Endothelial cell of umbilical vein (primary cell): ENCODE results near the gene XXYLT1. TPM values are rescaled to one million over a fixed set of nuclear protein-coding genes. Genes with fewer than 3 reads are reported as not detected.

ENCODE experiments used
- BruUV-seq: library from RNA; stranded (reverse); fragments of 400-500 nt; replicated peaks from 2 replicates; lab custom pipeline; 2021; lab: Mats Ljungman, UMichigan
- CTCF ChIA-PET: fragments of 300-600, 350-600 bp; sonication (Branson Sonifier 250); formaldehyde crosslinking; loops from one replicate; lab custom pipeline; 2021; ENCODE audit warnings: antibody characterized with exemption, inconsistent platforms; lab: Charles Lee
- POLR2A ChIA-PET: fragments of 300-600, 350-600 bp; sonication (Branson Sonifier 250); formaldehyde crosslinking; loops from one replicate; lab custom pipeline; 2021; ENCODE audit warnings: antibody characterized with exemption, inconsistent platforms; lab: Charles Lee
- DNase-seq: peaks from one replicate; pipeline ENCODE4 v3.0.0-alpha.2; 2011; ENCODE audit warnings: low read depth, low spot score
- FAIRE-seq: peaks from 2 replicates; lab custom pipeline; 2011; peaks lifted over from hg19 to GRCh38; lab: Jason Lieb, UNC
- H2AFZ ChIP-seq: 2 replicates; pipeline ENCODE4 v1.6.0; 2012; ENCODE audit warnings: low read depth, low read length, control low read depth, inconsistent platforms
- H3K27ac ChIP-seq: 2 replicates; pipeline ENCODE4 v1.5.1; 2011; ENCODE audit warnings: low read depth, mild to moderate bottlenecking, control low read depth, low read length, moderate library complexity; ENCODE audit not compliant: insufficient read depth
- H3K27me3 ChIP-seq, 2 experiments: 2 replicates each; pipeline versions ENCODE4 v1.6.0 to v1.6.1; 2011; ENCODE audit warnings: low read length in 2 of 2, mixed read lengths in 1 of 2; ENCODE audit not compliant: control insufficient read depth in 2 of 2, insufficient read depth in 2 of 2
- H3K36me3 ChIP-seq, 2 experiments: 2 replicates in 1 of 2; 3 replicates in 1 of 2; pipeline ENCODE4 v1.5.1; 2011; ENCODE audit warnings: low read length in 2 of 2, mild to moderate bottlenecking in 1 of 2, moderate library complexity in 1 of 2; ENCODE audit not compliant: control insufficient read depth in 2 of 2, insufficient read depth in 2 of 2; ENCODE audit errors: extremely low read depth in 1 of 2
- H3K4me1 ChIP-seq: 3 replicates; pipeline ENCODE4 v1.5.1; 2011; ENCODE audit warnings: mild to moderate bottlenecking, low read length; ENCODE audit not compliant: control insufficient read depth, insufficient read depth; ENCODE audit errors: extremely low read depth
- H3K4me2 ChIP-seq: 2 replicates; pipeline ENCODE4 v1.6.1; 2011; ENCODE audit warnings: low read length, control low read depth, mixed read lengths; ENCODE audit not compliant: insufficient read depth
- H3K4me3 ChIP-seq, 3 experiments: fragments of 200-600 bp in 1 of 3; sonication (generic), shearing (Covaris generic) in 1 of 3; replicated peaks in 1 of 3; 2 replicates each; pipeline ENCODE4 v1.5.1; 2011 to 2016; ENCODE audit warnings: control low read depth in 3 of 3, low read length in 3 of 3, mild to moderate bottlenecking in 2 of 3, inconsistent platforms in 1 of 3, low read depth in 1 of 3, moderate library complexity in 1 of 3; ENCODE audit not compliant: insufficient read depth in 1 of 3
- H3K79me2 ChIP-seq: 2 replicates; pipeline ENCODE4 v1.6.0; 2012; ENCODE audit warnings: low read length, inconsistent platforms; ENCODE audit not compliant: control insufficient read depth, insufficient read depth
- H3K9ac ChIP-seq: replicated peaks from 2 replicates; pipeline ENCODE3; 2011; ENCODE audit warnings: low read length, control low read depth; ENCODE audit not compliant: insufficient read depth; ENCODE audit errors: extremely low read depth
- H3K9me1 ChIP-seq: replicated peaks from 3 replicates; pipeline ENCODE4 v1.6.0; 2011; ENCODE audit warnings: mild to moderate bottlenecking, low read length; ENCODE audit not compliant: control insufficient read depth, insufficient read depth; ENCODE audit errors: extremely low read depth
- H3K9me3 ChIP-seq: replicated peaks from 2 replicates; pipeline ENCODE4 v1.5.1; 2012; ENCODE audit warnings: low read length, inconsistent platforms; ENCODE audit not compliant: control insufficient read depth, insufficient read depth
- H4K20me1 ChIP-seq: replicated peaks from 2 replicates; pipeline ENCODE3; 2011; ENCODE audit warnings: mild to moderate bottlenecking, low read length; ENCODE audit not compliant: control insufficient read depth, insufficient read depth; ENCODE audit errors: extremely low read depth
- GATA2 ChIP-seq: IDR thresholded peaks from 2 replicates; pipeline ENCODE4 v1.7.0; 2011; ENCODE audit warnings: low read depth, mild to moderate bottlenecking, moderate library complexity, mixed read lengths, low read length; ENCODE audit not compliant: insufficient read length, insufficient read depth
- POLR2AphosphoS5 ChIP-seq: IDR thresholded peaks from 2 replicates; pipeline ENCODE4 v1.6.1; 2012; ENCODE audit warnings: low read depth, mild to moderate bottlenecking, control low read depth, low read length, moderate library complexity; ENCODE audit not compliant: insufficient read depth
- dilution Hi-C: fragments of 300-500 bp; cut with MboI; formaldehyde crosslinking; loops from one replicate; pipeline ENCODE4 v1.15.0; 2019; ENCODE audit warnings: low sequenced_read_pairs; ENCODE audit not compliant: extremely low pct_ligation_motif_present
- intact Hi-C: fragments of 100-400 bp; cut with micrococcal nuclease; formaldehyde crosslinking; loops from one replicate; pipeline ENCODE4 v1.10.0; 2022
- polyA plus RNA-seq, 4 experiments: library from polyadenylated mRNA; depleted of rRNA in 3 of 4; stranded (reverse) in 3 of 4; unstranded in 1 of 4; fragments of >200 nt; gene quantifications; 2 replicates each; pipeline versions ENCODE4 v1.2.1 to v1.2.3, GENCODE V29; 2011 to 2012; ENCODE audit warnings: missing spikeins in 1 of 4
- total RNA-seq: library from RNA; stranded (reverse); gene quantifications from 2 replicates; pipeline ENCODE4 v1.2.3, GENCODE V29; 2021
- TF ChIP-seq, protein P1 (sequence below), 2 donors: IDR thresholded peaks; 1 replicate in 1 of 2; 2 replicates in 1 of 2; pipeline ENCODE4 v1.5.1; 2011; ENCODE audit warnings: low read length in 2 of 2, mild to moderate bottlenecking in 2 of 2, moderate library complexity in 2 of 2, control low read depth in 1 of 2, inconsistent platforms in 1 of 2, low read depth in 1 of 2; ENCODE audit not compliant: insufficient read depth in 1 of 2; ENCODE audit errors: extremely low read depth in 1 of 2

The XXYLT1 gene
- total and polyA plus RNA-seq, 2 donors (not counting 3 experiments of a cell fraction or from before 2014, with no cell fraction given) = 54.4 to 78.1 TPM

DNA sequence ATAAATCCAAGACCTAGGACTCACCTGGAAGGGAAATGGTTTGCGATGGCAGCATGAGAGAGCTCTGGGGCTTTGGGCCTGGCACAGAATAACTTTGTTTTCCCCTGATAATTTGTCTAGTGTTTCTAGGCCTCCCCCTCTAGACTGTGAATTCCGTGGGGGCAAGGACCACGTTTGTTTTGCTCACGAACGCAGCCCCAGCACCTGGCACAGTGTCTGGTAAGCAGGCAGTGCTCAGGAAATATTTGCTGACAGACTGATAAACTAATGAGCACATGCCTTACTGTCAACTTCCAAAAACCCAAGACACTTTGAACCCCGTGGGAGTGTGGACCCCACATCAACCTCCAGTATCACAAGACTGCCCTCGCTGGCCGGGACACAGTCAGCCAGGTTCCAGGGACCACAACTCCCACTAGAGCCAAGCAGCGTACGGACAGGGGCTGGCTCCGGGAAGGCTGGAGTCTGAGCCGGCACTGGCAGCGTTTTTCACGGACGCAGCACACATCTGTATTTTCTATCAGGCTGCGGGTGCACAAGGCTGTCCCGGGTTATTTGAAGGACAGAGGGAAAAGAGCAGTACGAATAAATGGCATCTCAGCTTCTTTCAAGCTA, 146.5 kb downstream of the XXYLT1 start:
- Histone ChIP-seq H3K79me2 (no peaks in the 10 kb centered on the region), H3K27me3 (no peaks in the 10 kb centered on the region), H3K9me1 (no peaks in the 10 kb centered on the region), H3K36me3 (no peaks in the 10 kb centered on the region), H3K9ac (peak overlapping the region; percentile 32), H2AFZ (no peak overlapping the region), H3K4me2 (no peak overlapping the region), H3K4me1 (peaks cover 43% of the 10 kb centered on the region), H3K4me3 (no peak overlapping the region), H3K9me3 (no peaks in the 10 kb centered on the region), H4K20me1 (no peaks in the 10 kb centered on the region), H3K27ac (peak overlapping the region; percentile 60)
- BruUV-seq = no TSS peak
- peak; percentile 59 for FAIRE-seq
- DNase-seq = peak; percentile 82
- dilution Hi-C loops (loop anchor here (25.0 kb wide), 1 partner anchor 437 kb away; the partner anchor contains the start of gene FAM43A), intact Hi-C loops (no loop called here)
- TF ChIP-seq GATA2 = no peak
- TF ChIP-seq POLR2AphosphoS5 = peak; percentile 16
- POLR2A ChIA-PET = no interaction called here
- CTCF ChIA-PET = interaction anchor here (0.9 to 1.9 kb wide), 2 partner anchors 31 to 442 kb away, joined by 3 to 9 read pairs; no protein-coding TSS in a partner anchor

DNA sequence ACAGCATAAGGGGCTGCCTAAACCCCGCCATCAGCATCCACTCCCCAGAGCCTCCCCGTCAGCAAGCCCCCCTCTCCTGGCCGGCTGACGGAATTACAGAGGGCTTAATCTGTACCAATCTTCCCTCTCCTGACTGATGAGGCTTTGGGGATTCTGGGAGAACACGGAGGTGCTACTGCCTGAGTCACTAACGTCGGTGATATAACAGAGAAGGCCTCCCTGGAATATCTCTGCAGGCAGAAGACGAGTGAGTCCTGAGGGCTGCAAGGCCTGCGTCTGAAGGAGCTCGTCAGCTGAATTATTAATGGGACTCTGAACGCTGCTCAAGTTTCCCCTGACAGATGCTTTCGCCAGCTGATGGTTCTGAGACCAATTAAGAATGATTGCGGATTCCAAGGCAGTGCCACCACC, 147.7 kb downstream of the XXYLT1 start:
- no peaks in the 10 kb centered on the region for H3K79me2 ChIP-seq
- H3K9ac ChIP-seq = no peak overlapping the region
- DNase-seq (no peak), FAIRE-seq (no peak)
- CTCF ChIA-PET = interaction anchor here (0.9 to 1.9 kb wide), 4 partner anchors 13 to 452 kb away, joined by 3 to 9 read pairs (median 4); partner anchors contain the start of gene LSG1
- POLR2A ChIA-PET = interaction anchor here (0.6 kb wide), 1 partner anchor 27 kb away, joined by 3 read pairs; no protein-coding TSS in a partner anchor
- dilution Hi-C loops = loop anchor here (25.0 kb wide), 1 partner anchor 436 kb away; the partner anchor contains the start of gene FAM43A
- no peaks in the 10 kb centered on the region for H3K36me3 ChIP-seq
- H3K9me1 ChIP-seq = no peaks in the 10 kb centered on the region
- no peak overlapping the region for H2AFZ ChIP-seq
- no peaks in the 10 kb centered on the region for H4K20me1 ChIP-seq
- H3K4me1 ChIP-seq = peaks cover 41% of the 10 kb centered on the region
- H3K4me3 ChIP-seq = no peak overlapping the region
- no peaks in the 10 kb centered on the region for H3K27me3 ChIP-seq
- no peak overlapping the region for H3K4me2 ChIP-seq
- TF ChIP-seq, protein P1, sequence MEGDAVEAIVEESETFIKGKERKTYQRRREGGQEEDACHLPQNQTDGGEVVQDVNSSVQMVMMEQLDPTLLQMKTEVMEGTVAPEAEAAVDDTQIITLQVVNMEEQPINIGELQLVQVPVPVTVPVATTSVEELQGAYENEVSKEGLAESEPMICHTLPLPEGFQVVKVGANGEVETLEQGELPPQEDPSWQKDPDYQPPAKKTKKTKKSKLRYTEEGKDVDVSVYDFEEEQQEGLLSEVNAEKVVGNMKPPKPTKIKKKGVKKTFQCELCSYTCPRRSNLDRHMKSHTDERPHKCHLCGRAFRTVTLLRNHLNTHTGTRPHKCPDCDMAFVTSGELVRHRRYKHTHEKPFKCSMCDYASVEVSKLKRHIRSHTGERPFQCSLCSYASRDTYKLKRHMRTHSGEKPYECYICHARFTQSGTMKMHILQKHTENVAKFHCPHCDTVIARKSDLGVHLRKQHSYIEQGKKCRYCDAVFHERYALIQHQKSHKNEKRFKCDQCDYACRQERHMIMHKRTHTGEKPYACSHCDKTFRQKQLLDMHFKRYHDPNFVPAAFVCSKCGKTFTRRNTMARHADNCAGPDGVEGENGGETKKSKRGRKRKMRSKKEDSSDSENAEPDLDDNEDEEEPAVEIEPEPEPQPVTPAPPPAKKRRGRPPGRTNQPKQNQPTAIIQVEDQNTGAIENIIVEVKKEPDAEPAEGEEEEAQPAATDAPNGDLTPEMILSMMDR (IDR thresholded peaks at IDR 0.05; ENCODE audit: extremely low read depth in 1 of 2, insufficient read depth in 1 of 2, low read depth in 1 of 2, low read length in 2 of 2) = peak in 1 of 2 donors; percentile 5
- TF ChIP-seq GATA2 = no peak
- intact Hi-C loops = no loop called here
- no peaks in the 10 kb centered on the region for H3K9me3 ChIP-seq
- no peak overlapping the region for H3K27ac ChIP-seq
- BruUV-seq = no TSS peak
